DND-41 (cell line): ENCODE data around the gene OVOL1.
"Not testable (repeated sequence)": the region's sequence is repeated elsewhere in the genome, so short reads cannot be mapped to it uniquely, and the experiment has no call there.

Source experiments
- ATAC-seq: fragments of 200-7000 bp; cut with Tn5 transposase; 3 replicates; pipeline ENCODE4 v1.9.1; 2021; ENCODE audit warnings: low read depth; ENCODE audit not compliant: insufficient read depth
- DNase-seq: peaks from one replicate; pipeline ENCODE4 v3.0.0-alpha.2; 2020
- H2AFZ ChIP-seq: 2 replicates; pipeline ENCODE4 v1.6.0; 2012; ENCODE audit warnings: low read depth, low read length
- H3K27ac ChIP-seq: 2 replicates; pipeline ENCODE4 v1.5.1; 2012; ENCODE audit warnings: low read length, inconsistent platforms
- H3K27me3 ChIP-seq: fragments of 200-600 bp; sonication (generic); 2 replicates; pipeline ENCODE4 v1.6.0; 2012; ENCODE audit warnings: low read length, mild to moderate bottlenecking, inconsistent platforms; ENCODE audit not compliant: insufficient read depth, poor library complexity
- H3K36me3 ChIP-seq: 2 replicates; pipeline ENCODE4 v1.5.1; 2012; ENCODE audit warnings: low read length, inconsistent platforms; ENCODE audit not compliant: insufficient read depth
- H3K4me1 ChIP-seq: 2 replicates; pipeline ENCODE4 v1.5.1; 2012; ENCODE audit warnings: mild to moderate bottlenecking, low read length; ENCODE audit not compliant: insufficient read depth
- H3K4me2 ChIP-seq: 2 replicates; pipeline ENCODE4 v1.6.0; 2012; ENCODE audit warnings: mild to moderate bottlenecking, moderate library complexity, low read length, inconsistent platforms; ENCODE audit not compliant: insufficient read depth
- H3K4me3 ChIP-seq, 2 experiments: fragments of 200-600 bp in 1 of 2; shearing (Covaris generic) in 1 of 2; 2 replicates each; pipeline ENCODE4 v1.5.1; 2012 to 2016; ENCODE audit warnings: inconsistent platforms in 2 of 2, low read length in 2 of 2, mild to moderate bottlenecking in 2 of 2, low read depth in 1 of 2, moderate library complexity in 1 of 2
- H3K79me2 ChIP-seq: 2 replicates; pipeline ENCODE4 v1.6.0; 2012; ENCODE audit warnings: low read length, inconsistent platforms; ENCODE audit not compliant: insufficient read depth
- H3K9ac ChIP-seq: 2 replicates; pipeline ENCODE4 v1.6.0; 2012; ENCODE audit warnings: low read depth, mild to moderate bottlenecking, inconsistent platforms, low read length, moderate library complexity
- H3K9me3 ChIP-seq: 2 replicates; pipeline ENCODE4 v1.5.1; 2012; ENCODE audit warnings: low read length, moderate library complexity, mild to moderate bottlenecking, inconsistent platforms; ENCODE audit not compliant: insufficient read depth, severe bottlenecking
- H4K20me1 ChIP-seq: 2 replicates; pipeline ENCODE4 v1.6.0; 2012; ENCODE audit warnings: low read length; ENCODE audit not compliant: insufficient read depth
- EZH2 ChIP-seq: IDR thresholded peaks from 3 replicates; pipeline ENCODE4 v1.6.1; 2012; ENCODE audit warnings: borderline replicate concordance, low read depth, mild to moderate bottlenecking, moderate library complexity, low read length, inconsistent platforms; ENCODE audit not compliant: severe bottlenecking
- TF ChIP-seq, protein P1 (sequence below): IDR thresholded peaks from 2 replicates; pipeline ENCODE4 v1.5.1; 2012; ENCODE audit warnings: borderline replicate concordance, low read length, moderate library complexity, mild to moderate bottlenecking; ENCODE audit not compliant: poor library complexity, severe bottlenecking; ENCODE audit errors: extremely low read depth

OVOL1 gene

DNA sequence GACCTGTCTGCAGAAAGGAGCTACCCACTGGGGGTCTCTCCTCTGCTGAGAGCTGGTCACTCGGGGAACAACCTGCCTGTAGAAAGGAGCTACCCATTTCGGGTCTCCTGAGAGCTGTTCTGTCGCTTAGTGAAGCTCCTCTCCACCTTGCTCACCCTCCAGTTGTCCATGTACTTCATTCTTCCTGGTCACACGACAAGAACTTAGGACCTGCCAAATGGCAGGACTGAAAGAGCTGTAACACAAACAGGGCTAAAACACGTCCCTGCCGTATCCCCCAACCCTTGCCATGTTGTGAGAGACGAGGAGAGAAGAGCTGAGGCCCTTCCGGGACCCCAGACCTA, 42.2 kb upstream of the OVOL1 start:
- no peak overlapping the region for H3K4me2 ChIP-seq
- no peaks in the 10 kb centered on the region for H3K9me3 ChIP-seq
- H3K36me3 ChIP-seq = no peaks in the 10 kb centered on the region
- H3K79me2 ChIP-seq = no peaks in the 10 kb centered on the region
- TF ChIP-seq EZH2 = no peak
- TF ChIP-seq, protein P1, sequence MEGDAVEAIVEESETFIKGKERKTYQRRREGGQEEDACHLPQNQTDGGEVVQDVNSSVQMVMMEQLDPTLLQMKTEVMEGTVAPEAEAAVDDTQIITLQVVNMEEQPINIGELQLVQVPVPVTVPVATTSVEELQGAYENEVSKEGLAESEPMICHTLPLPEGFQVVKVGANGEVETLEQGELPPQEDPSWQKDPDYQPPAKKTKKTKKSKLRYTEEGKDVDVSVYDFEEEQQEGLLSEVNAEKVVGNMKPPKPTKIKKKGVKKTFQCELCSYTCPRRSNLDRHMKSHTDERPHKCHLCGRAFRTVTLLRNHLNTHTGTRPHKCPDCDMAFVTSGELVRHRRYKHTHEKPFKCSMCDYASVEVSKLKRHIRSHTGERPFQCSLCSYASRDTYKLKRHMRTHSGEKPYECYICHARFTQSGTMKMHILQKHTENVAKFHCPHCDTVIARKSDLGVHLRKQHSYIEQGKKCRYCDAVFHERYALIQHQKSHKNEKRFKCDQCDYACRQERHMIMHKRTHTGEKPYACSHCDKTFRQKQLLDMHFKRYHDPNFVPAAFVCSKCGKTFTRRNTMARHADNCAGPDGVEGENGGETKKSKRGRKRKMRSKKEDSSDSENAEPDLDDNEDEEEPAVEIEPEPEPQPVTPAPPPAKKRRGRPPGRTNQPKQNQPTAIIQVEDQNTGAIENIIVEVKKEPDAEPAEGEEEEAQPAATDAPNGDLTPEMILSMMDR = no peak
- peaks cover 18% of the 10 kb centered on the region for H3K27me3 ChIP-seq
- no peak overlapping the region for H3K9ac ChIP-seq
- H4K20me1 ChIP-seq = no peaks in the 10 kb centered on the region
- DNase-seq (no peak), ATAC-seq (no peak)
- H3K4me1 ChIP-seq = no peaks in the 10 kb centered on the region
- H2AFZ ChIP-seq = no peak overlapping the region
- no peak overlapping the region for H3K4me3 ChIP-seq
- no peak overlapping the region for H3K27ac ChIP-seq

DNA sequence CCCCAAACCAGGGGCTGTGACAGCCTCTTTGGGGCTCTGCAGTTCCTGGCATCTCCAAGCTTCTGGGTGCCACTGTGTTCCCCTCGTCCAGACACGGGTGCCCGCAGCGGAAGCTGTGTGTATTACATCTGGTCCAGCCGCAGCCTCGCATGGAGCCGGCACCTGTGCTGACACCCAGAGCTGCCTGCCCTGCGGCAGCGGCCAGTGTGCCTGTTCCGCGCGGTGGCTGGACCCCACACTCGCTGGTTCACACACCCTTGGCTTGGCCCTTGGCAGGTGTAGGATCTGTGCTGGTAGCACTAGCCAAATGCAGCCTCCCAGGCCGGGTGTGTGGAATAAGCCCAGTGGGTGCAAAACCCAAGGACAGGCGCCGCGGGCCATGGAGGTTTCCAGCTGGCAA, 41.8 kb upstream of the OVOL1 start:
- no peak overlapping the region for H2AFZ ChIP-seq
- no peaks in the 10 kb centered on the region for H3K9me3 ChIP-seq
- no peaks in the 10 kb centered on the region for H3K4me1 ChIP-seq
- no peaks in the 10 kb centered on the region for H4K20me1 ChIP-seq
- H3K4me3 ChIP-seq = no peak overlapping the region
- no peak for DNase-seq
- H3K27me3 ChIP-seq = peaks cover 18% of the 10 kb centered on the region
- no peak for ATAC-seq
- no peaks in the 10 kb centered on the region for H3K36me3 ChIP-seq
- no peak overlapping the region for H3K27ac ChIP-seq
- no peak for TF ChIP-seq EZH2
- TF ChIP-seq, protein P1 = no peak
- H3K79me2 ChIP-seq = no peaks in the 10 kb centered on the region
- H3K4me2 ChIP-seq = no peak overlapping the region
- no peak overlapping the region for H3K9ac ChIP-seq

DNA sequence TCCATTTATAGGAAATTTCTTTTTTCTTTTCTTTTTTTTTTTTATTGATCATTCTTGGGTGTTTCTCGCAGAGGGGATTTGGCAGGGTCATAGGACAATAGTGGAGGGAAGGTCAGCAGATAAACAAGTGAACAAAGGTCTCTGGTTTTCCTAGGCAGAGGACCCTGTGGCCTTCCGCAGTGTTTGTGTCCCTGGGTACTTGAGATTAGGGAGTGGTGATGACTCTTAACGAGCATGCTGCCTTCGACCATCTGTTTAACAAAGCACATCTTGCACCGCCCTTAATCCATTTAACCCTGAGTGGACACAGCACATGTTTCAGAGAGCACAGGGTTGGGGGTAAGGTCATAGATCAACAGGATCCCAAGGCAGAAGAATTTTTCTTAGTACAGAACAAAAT, 24.7 kb upstream of the OVOL1 start:
- ATAC-seq, H3K27ac ChIP-seq, H2AFZ ChIP-seq, H3K9ac ChIP-seq, H3K9me3 ChIP-seq, H3K27me3 ChIP-seq, DNase-seq, H4K20me1 ChIP-seq, H3K4me2 ChIP-seq, H3K36me3 ChIP-seq, H3K4me1 ChIP-seq, H3K79me2 ChIP-seq, H3K4me3 ChIP-seq: not testable (repeated sequence)

DNA sequence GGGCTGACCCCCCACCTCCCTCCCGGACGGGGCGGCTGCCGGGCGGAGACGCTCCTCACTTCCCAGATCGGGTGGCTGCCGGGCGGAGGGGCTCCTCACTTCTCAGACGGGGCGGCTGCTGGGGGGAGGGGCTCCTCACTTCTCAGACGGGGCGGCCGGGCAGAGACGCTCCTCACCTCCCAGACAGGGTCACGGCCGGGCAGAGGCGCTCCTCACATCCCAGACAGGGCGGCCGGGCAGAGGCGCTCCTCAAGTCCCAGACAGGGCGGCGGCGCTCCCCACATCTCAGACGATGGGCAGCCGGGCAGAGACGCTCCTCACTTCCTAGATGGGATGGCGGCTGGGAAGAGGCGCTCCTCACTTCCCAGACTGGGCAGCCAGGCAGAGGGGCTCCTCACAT, 24.0 kb upstream of the OVOL1 start:
- H3K27ac ChIP-seq, H3K4me1 ChIP-seq, H4K20me1 ChIP-seq, H3K4me3 ChIP-seq, H2AFZ ChIP-seq, H3K27me3 ChIP-seq, H3K9ac ChIP-seq, ATAC-seq, H3K4me2 ChIP-seq, DNase-seq, H3K9me3 ChIP-seq, H3K79me2 ChIP-seq, H3K36me3 ChIP-seq: not testable (repeated sequence)

DNA sequence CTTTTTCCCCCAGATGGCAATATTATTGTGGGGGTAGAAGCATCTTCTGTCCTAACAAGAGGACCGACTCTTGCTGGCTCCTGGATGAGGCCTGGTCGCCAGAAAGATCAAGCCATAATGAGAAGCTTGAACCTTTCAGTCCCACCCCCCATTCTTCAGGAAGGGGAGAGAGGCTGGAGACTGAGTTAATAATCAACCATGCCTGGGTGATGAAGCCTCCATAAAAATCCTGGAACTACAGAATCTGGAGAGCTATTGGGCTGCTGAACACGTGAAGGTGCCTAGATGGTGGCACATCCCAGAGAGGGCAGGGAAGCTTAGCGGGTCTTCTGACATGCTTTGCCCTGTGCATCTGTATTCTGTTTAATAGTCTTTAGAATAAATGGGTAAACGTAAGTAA, 22.4 kb upstream of the OVOL1 start:
- no peak overlapping the region for H3K4me2 ChIP-seq
- H2AFZ ChIP-seq = no peak overlapping the region
- DNase-seq = no peak
- no peaks in the 10 kb centered on the region for H3K4me1 ChIP-seq
- ATAC-seq = no peak
- H3K9ac ChIP-seq = no peak overlapping the region
- H3K27me3 ChIP-seq = no peaks in the 10 kb centered on the region
- H3K36me3 ChIP-seq = no peaks in the 10 kb centered on the region
- no peak overlapping the region for H3K4me3 ChIP-seq
- TF ChIP-seq, protein P1 = no peak
- no peak for TF ChIP-seq EZH2
- H4K20me1 ChIP-seq = no peaks in the 10 kb centered on the region
- H3K27ac ChIP-seq = no peak overlapping the region
- no peaks in the 10 kb centered on the region for H3K9me3 ChIP-seq
- no peaks in the 10 kb centered on the region for H3K79me2 ChIP-seq
